HL-60 (cell line): Measurements from ENCODE around the gene DNAJB7.

Experiments used
- DNase-seq, 2 experiments: peaks; one replicate each; pipeline ENCODE4 v3.0.0-alpha.2; 2010 to 2020; ENCODE audit warnings: low read depth in 1 of 2, low spot score in 1 of 2
- H3K27ac ChIP-seq: fragments of 250-450 bp; sonication (Bioruptor Pico); replicated peaks from 2 replicates; pipeline ENCODE4 v1.5.1; 2020; ENCODE audit warnings: mild to moderate bottlenecking, moderate library complexity
- H3K27me3 ChIP-seq: fragments of 250-450 bp; sonication (Bioruptor Pico); 2 replicates; pipeline ENCODE4 v1.5.1; 2021; ENCODE audit warnings: mild to moderate bottlenecking, moderate library complexity; ENCODE audit not compliant: insufficient read depth, poor library complexity, severe bottlenecking
- H3K4me3 ChIP-seq: replicated peaks from 2 replicates; pipeline ENCODE4 v1.5.1; 2011; ENCODE audit warnings: mild to moderate bottlenecking, control low read depth, low read length; ENCODE audit not compliant: insufficient read depth
- GABPA ChIP-seq: IDR thresholded peaks from 2 replicates; pipeline ENCODE4 v1.6.1; 2012; ENCODE audit warnings: low read depth
- POLR2AphosphoS5 ChIP-seq: IDR thresholded peaks from 2 replicates; pipeline ENCODE4 v1.6.1; 2012; ENCODE audit warnings: low read depth
- SPI1 ChIP-seq: IDR thresholded peaks from 2 replicates; pipeline ENCODE4 v1.6.1; 2012; ENCODE audit warnings: low read depth, mild to moderate bottlenecking, borderline replicate concordance
- TF ChIP-seq, protein P1 (sequence below): IDR thresholded peaks from 2 replicates; pipeline ENCODE4 v1.6.1; 2012; ENCODE audit warnings: low read depth; ENCODE audit not compliant: insufficient replicate concordance
- TF ChIP-seq, protein P2 (sequence below): IDR thresholded peaks from one replicate; pipeline ENCODE4 v1.5.1; 2011; ENCODE audit warnings: low read length, control low read depth, inconsistent platforms; ENCODE audit not compliant: insufficient read depth

DNAJB7 gene

DNA sequence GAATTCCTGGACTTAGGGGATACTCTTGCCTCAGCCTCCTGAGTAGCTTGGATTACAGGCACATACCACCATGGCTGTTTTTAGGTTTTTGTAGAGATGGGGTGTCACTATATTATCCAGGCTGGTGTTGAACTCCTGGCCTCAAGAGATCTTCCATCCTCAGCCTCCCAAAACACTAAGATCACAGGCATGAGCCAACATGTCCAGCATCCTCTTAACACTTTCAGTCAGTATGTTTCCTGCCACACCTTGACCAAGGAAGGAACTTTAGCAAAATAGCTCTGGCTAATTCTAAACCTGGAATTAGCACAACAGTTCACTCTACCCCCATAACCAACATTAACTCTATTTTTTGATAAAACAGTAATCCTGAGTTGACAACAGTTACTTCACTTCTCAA is 27.2 kb upstream of the DNAJB7 start:
- H3K27me3 ChIP-seq = no peaks in the 10 kb centered on the region
- H3K4me3 ChIP-seq = no peak overlapping the region
- DNase-seq = no peak
- no peak overlapping the region for H3K27ac ChIP-seq
- TF ChIP-seq POLR2AphosphoS5 = no peak
- TF ChIP-seq GABPA = no peak
- TF ChIP-seq, protein P1, sequence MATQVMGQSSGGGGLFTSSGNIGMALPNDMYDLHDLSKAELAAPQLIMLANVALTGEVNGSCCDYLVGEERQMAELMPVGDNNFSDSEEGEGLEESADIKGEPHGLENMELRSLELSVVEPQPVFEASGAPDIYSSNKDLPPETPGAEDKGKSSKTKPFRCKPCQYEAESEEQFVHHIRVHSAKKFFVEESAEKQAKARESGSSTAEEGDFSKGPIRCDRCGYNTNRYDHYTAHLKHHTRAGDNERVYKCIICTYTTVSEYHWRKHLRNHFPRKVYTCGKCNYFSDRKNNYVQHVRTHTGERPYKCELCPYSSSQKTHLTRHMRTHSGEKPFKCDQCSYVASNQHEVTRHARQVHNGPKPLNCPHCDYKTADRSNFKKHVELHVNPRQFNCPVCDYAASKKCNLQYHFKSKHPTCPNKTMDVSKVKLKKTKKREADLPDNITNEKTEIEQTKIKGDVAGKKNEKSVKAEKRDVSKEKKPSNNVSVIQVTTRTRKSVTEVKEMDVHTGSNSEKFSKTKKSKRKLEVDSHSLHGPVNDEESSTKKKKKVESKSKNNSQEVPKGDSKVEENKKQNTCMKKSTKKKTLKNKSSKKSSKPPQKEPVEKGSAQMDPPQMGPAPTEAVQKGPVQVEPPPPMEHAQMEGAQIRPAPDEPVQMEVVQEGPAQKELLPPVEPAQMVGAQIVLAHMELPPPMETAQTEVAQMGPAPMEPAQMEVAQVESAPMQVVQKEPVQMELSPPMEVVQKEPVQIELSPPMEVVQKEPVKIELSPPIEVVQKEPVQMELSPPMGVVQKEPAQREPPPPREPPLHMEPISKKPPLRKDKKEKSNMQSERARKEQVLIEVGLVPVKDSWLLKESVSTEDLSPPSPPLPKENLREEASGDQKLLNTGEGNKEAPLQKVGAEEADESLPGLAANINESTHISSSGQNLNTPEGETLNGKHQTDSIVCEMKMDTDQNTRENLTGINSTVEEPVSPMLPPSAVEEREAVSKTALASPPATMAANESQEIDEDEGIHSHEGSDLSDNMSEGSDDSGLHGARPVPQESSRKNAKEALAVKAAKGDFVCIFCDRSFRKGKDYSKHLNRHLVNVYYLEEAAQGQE = no peak
- TF ChIP-seq, protein P2, sequence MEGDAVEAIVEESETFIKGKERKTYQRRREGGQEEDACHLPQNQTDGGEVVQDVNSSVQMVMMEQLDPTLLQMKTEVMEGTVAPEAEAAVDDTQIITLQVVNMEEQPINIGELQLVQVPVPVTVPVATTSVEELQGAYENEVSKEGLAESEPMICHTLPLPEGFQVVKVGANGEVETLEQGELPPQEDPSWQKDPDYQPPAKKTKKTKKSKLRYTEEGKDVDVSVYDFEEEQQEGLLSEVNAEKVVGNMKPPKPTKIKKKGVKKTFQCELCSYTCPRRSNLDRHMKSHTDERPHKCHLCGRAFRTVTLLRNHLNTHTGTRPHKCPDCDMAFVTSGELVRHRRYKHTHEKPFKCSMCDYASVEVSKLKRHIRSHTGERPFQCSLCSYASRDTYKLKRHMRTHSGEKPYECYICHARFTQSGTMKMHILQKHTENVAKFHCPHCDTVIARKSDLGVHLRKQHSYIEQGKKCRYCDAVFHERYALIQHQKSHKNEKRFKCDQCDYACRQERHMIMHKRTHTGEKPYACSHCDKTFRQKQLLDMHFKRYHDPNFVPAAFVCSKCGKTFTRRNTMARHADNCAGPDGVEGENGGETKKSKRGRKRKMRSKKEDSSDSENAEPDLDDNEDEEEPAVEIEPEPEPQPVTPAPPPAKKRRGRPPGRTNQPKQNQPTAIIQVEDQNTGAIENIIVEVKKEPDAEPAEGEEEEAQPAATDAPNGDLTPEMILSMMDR = no peak
- TF ChIP-seq SPI1 = no peak

DNA sequence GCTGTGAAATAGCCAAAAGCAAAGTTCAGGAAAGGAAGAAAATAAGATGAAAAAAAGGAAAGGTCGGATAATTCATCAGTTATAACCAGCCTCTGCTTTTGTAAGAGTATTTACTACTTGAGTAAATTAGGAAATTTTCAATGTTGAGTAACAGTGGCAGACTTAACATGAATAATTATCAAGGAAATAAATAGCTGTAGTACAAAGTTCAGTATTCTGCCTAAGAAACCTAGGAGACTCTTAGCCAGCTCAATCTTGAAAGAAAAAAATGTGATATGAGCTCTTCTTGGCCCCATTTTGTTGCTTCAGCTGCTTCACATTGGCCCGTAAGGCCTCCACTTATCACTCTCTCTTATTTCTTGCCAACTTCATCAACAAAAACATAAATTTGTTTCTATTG is 17.0 kb upstream of the DNAJB7 start:
- no peaks in the 10 kb centered on the region for H3K27me3 ChIP-seq
- no peak for DNase-seq
- TF ChIP-seq, protein P1 = no peak
- TF ChIP-seq SPI1 (no peak), POLR2AphosphoS5 (no peak), GABPA (no peak)
- TF ChIP-seq, protein P2 = no peak
- H3K27ac ChIP-seq = no peak overlapping the region
- no peak overlapping the region for H3K4me3 ChIP-seq

DNA sequence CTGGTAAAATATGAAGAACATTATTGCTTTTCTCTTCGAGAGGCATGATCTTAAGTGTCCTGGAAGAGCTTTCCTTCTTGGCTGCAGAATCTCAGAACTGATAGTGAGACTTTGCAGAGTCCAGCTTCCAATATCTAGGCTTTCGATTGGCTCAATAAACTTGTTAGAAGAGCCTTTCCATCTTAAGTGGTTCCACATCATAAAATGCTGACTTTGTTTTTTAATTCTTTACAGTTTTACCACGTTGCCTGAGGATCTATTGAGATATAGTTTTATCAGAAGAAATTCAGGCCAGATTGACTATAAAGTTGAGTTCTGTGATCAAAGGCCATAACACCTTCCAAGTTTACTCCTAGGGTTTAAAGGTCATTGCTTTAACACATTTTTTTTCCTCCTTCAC is 15.6 kb upstream of the DNAJB7 start:
- Histone ChIP-seq H3K27me3 (no peaks in the 10 kb centered on the region), H3K27ac (no peak overlapping the region), H3K4me3 (no peak overlapping the region)
- DNase-seq = no peak
- no peak for TF ChIP-seq SPI1

DNA sequence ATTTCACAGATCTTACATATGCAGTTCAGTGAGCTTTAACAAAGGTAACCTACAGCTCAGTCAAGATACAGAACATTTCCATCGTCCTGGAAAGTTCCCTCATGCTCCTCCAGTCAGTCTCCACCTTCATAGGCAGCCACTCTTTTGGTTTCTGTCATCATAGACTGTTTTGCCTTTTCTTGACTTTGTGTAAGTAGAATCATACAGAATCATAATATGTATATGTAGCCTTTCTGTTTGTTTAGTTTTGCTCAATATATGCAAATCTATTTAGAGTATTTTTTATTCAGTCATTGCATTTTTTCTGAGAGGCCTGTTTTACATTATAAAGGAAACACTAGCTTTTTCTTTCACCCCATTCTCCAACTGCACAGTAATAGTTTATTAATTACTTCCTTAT is 15.0 kb upstream of the DNAJB7 start:
- Histone ChIP-seq H3K27ac (no peak overlapping the region), H3K27me3 (no peaks in the 10 kb centered on the region), H3K4me3 (no peak overlapping the region)
- TF ChIP-seq, protein P2 = no peak
- TF ChIP-seq, protein P1 = no peak
- TF ChIP-seq POLR2AphosphoS5 (no peak), GABPA (no peak), SPI1 (no peak)
- no peak for DNase-seq
